NT2/D1 (cell line): ENCODE measurements around the gene USH2A.
A peak's percentile ranks its signal among the peaks of the same experiment; 100 is the strongest.

Experiments
- DNase-seq: peaks from one replicate; pipeline ENCODE4 v3.0.0-alpha.2; 2011; ENCODE audit warnings: low read depth, low spot score
- H3K27me3 ChIP-seq: 2 replicates; pipeline ENCODE4 v1.6.0; 2011; ENCODE audit warnings: mild to moderate bottlenecking; ENCODE audit not compliant: insufficient read length, insufficient read depth
- H3K36me3 ChIP-seq: 2 replicates; pipeline ENCODE4 v1.6.1; 2011; ENCODE audit warnings: mild to moderate bottlenecking, low read length, mixed read lengths; ENCODE audit not compliant: insufficient read depth, insufficient read length
- H3K4me1 ChIP-seq: 2 replicates; pipeline ENCODE4 v1.5.1; 2011; ENCODE audit not compliant: insufficient read depth, insufficient read length
- H3K4me3 ChIP-seq: 2 replicates; pipeline ENCODE4 v1.5.1; 2011; ENCODE audit warnings: low read depth; ENCODE audit not compliant: insufficient read length
- H3K9ac ChIP-seq: 2 replicates; pipeline ENCODE4 v1.6.0; 2011; ENCODE audit warnings: low read depth; ENCODE audit not compliant: insufficient read length
- H3K9me3 ChIP-seq: 2 replicates; pipeline ENCODE4 v1.5.1; 2011; ENCODE audit warnings: mild to moderate bottlenecking, low read length; ENCODE audit not compliant: insufficient read depth
- SUZ12 ChIP-seq: IDR thresholded peaks from 2 replicates; pipeline ENCODE4 v1.6.1; 2011; ENCODE audit not compliant: insufficient read length, insufficient read depth; ENCODE audit errors: extremely low read depth
- YY1 ChIP-seq: IDR thresholded peaks from 2 replicates; pipeline ENCODE4 v1.6.1; 2011; ENCODE audit not compliant: insufficient read length, insufficient read depth
- ZNF274 ChIP-seq: IDR thresholded peaks from 2 replicates; pipeline ENCODE4 v1.6.1; 2011; ENCODE audit warnings: mild to moderate bottlenecking, low read depth, low read length

The USH2A gene

GRCh38 chr1:216430744-216431143 is 7.5 kb upstream of the USH2A start:
- no peak for DNase-seq
- no peaks in the 10 kb centered on the region for H3K36me3 ChIP-seq
- no peaks in the 10 kb centered on the region for H3K9me3 ChIP-seq
- TF ChIP-seq ZNF274 (no peak), YY1 (no peak), SUZ12 (no peak)
- H3K9ac ChIP-seq: no peak overlapping the region
- H3K4me1 ChIP-seq: no peaks in the 10 kb centered on the region
- H3K27me3 ChIP-seq: no peaks in the 10 kb centered on the region
- H3K4me3 ChIP-seq: no peak overlapping the region

GRCh38 chr1:216425577-216425976 is 2.3 kb upstream of the USH2A start:
- no peaks in the 10 kb centered on the region for H3K4me1 ChIP-seq
- H3K27me3 ChIP-seq: no peaks in the 10 kb centered on the region
- H3K9me3 ChIP-seq: no peaks in the 10 kb centered on the region
- no peaks in the 10 kb centered on the region for H3K36me3 ChIP-seq
- H3K9ac ChIP-seq: no peak overlapping the region
- no peak overlapping the region for H3K4me3 ChIP-seq
- DNase-seq: no peak
- TF ChIP-seq SUZ12 (no peak), YY1 (no peak), ZNF274 (no peak)

- no peak for TF ChIP-seq ZNF274
- no peak for TF ChIP-seq SUZ12
- no peak for TF ChIP-seq YY1
- no peak overlapping the region for H3K9ac ChIP-seq
- H3K27me3 ChIP-seq: no peaks in the 10 kb centered on the region
- DNase-seq: no peak
- H3K36me3 ChIP-seq: no peaks in the 10 kb centered on the region
- H3K4me1 ChIP-seq: no peaks in the 10 kb centered on the region
- H3K4me3 ChIP-seq: no peak overlapping the region
- H3K9me3 ChIP-seq: no peaks in the 10 kb centered on the region
Observed at GRCh38 chr1:216420746-216421145, 2.5 kb downstream of the USH2A start.

- no peak for DNase-seq
- no peaks in the 10 kb centered on the region for H3K9me3 ChIP-seq
Observed at GRCh38 chr1:216420263-216420662, 3.0 kb downstream of the USH2A start.

GRCh38 chr1:216416488-216416887 is 6.8 kb downstream of the USH2A start:
- TF ChIP-seq ZNF274 (no peak), SUZ12 (no peak), YY1 (no peak)
- H3K9ac ChIP-seq: no peak overlapping the region
- H3K36me3 ChIP-seq: no peaks in the 10 kb centered on the region
- H3K4me3 ChIP-seq: no peak overlapping the region
- DNase-seq: no peak
- no peaks in the 10 kb centered on the region for H3K27me3 ChIP-seq
- no peaks in the 10 kb centered on the region for H3K9me3 ChIP-seq
- no peaks in the 10 kb centered on the region for H3K4me1 ChIP-seq

More at GRCh38 chr1:216420263-216420662, 3.0 kb downstream of the USH2A start:
- Histone ChIP-seq H3K4me1 (no peaks in the 10 kb centered on the region), H3K36me3 (no peaks in the 10 kb centered on the region), H3K9ac (no peak overlapping the region), H3K27me3 (no peaks in the 10 kb centered on the region), H3K4me3 (no peak overlapping the region)
- TF ChIP-seq YY1 (no peak), SUZ12 (no peak), ZNF274 (no peak)

- H3K9me3 ChIP-seq: no peaks in the 10 kb centered on the region
- no peak overlapping the region for H3K4me3 ChIP-seq
- no peaks in the 10 kb centered on the region for H3K27me3 ChIP-seq
- H3K9ac ChIP-seq: no peak overlapping the region
- no peak for DNase-seq
- H3K4me1 ChIP-seq: no peaks in the 10 kb centered on the region
- H3K36me3 ChIP-seq: no peaks in the 10 kb centered on the region
- TF ChIP-seq YY1 (no peak), ZNF274 (no peak), SUZ12 (no peak)
Observed at GRCh38 chr1:216410026-216410425, 13.2 kb downstream of the USH2A start.

GRCh38 chr1:216390956-216391355 is 32.3 kb downstream of the USH2A start:
- no peak overlapping the region for H3K4me3 ChIP-seq
- H3K9ac ChIP-seq: no peak overlapping the region
- H3K9me3 ChIP-seq: no peaks in the 10 kb centered on the region
- no peaks in the 10 kb centered on the region for H3K36me3 ChIP-seq
- no peaks in the 10 kb centered on the region for H3K4me1 ChIP-seq
- TF ChIP-seq ZNF274 (no peak), YY1 (no peak), SUZ12 (no peak)
- H3K27me3 ChIP-seq: no peaks in the 10 kb centered on the region
- no peak for DNase-seq

- no peaks in the 10 kb centered on the region for H3K36me3 ChIP-seq
- H3K9me3 ChIP-seq: no peaks in the 10 kb centered on the region
- no peak for TF ChIP-seq SUZ12
- no peak for TF ChIP-seq YY1
- no peak for TF ChIP-seq ZNF274
- H3K4me3 ChIP-seq: no peak overlapping the region
- H3K4me1 ChIP-seq: no peaks in the 10 kb centered on the region
- H3K9ac ChIP-seq: no peak overlapping the region
- no peak for DNase-seq
- no peaks in the 10 kb centered on the region for H3K27me3 ChIP-seq
Observed at GRCh38 chr1:216389774-216390173, 33.5 kb downstream of the USH2A start.

GRCh38 chr1:216388558-216388957 is 34.7 kb downstream of the USH2A start:
- peak; percentile 74 for DNase-seq
- H3K4me1 ChIP-seq: no peaks in the 10 kb centered on the region
- TF ChIP-seq ZNF274: no peak
- no peak for TF ChIP-seq SUZ12
- no peak for TF ChIP-seq YY1

More at GRCh38 chr1:216388558-216388957, 34.7 kb downstream of the USH2A start:
- H3K36me3 ChIP-seq: no peaks in the 10 kb centered on the region
- no peak overlapping the region for H3K4me3 ChIP-seq
- no peaks in the 10 kb centered on the region for H3K9me3 ChIP-seq
- no peak overlapping the region for H3K9ac ChIP-seq
- no peaks in the 10 kb centered on the region for H3K27me3 ChIP-seq
